Adrenal gland (tissue), 12 donors: ENCODE data around the gene MAVS. TPM values are rescaled to one million over a fixed set of nuclear protein-coding genes. Genes with fewer than 3 reads are reported as not detected.
"Not testable (repeated sequence)": the region's sequence is repeated elsewhere in the genome, so short reads cannot be mapped to it uniquely, and the experiment has no call there.

Experiments used
- DNase-seq, 7 donors: peaks; one replicate each; pipeline ENCODE4 v3.0.0-alpha.2; 2019 to 2020
- H3K27ac ChIP-seq, 5 donors: fragments of 200-600 bp; sonication (generic) in 4 of 5; 1 replicate in 3 of 5; 2 replicates in 2 of 5; pipeline versions ENCODE4 v1.5.1 to v1.8.0; 2016 to 2020; ENCODE audit warnings: mild to moderate bottlenecking in 1 of 5
- H3K27me3 ChIP-seq: fragments of 200-600 bp; 2 replicates; pipeline ENCODE4 v1.8.0; 2021
- H3K36me3 ChIP-seq, 2 donors: fragments of 200-600 bp; replicated peaks in 1 of 2; 1 replicate in 1 of 2; 2 replicates in 1 of 2; pipeline versions ENCODE4 v1.5.1 to v1.8.0; 2018 to 2022
- H3K4me1 ChIP-seq, 2 donors: fragments of 200-600 bp; replicated peaks in 1 of 2; 1 replicate in 1 of 2; 2 replicates in 1 of 2; pipeline versions ENCODE4 v1.5.1 to v1.8.0; 2018 to 2021
- H3K4me3 ChIP-seq, 4 donors: fragments of 200-600 bp; sonication (generic) in 3 of 4; one replicate each; pipeline ENCODE4 v1.5.1; 2016 to 2018
- H3K9me3 ChIP-seq, 3 donors: fragments of 200-600 bp; sonication (generic) in 1 of 3; replicated peaks in 1 of 3; 1 replicate in 2 of 3; 2 replicates in 1 of 3; pipeline versions ENCODE4 v1.5.1 to v1.8.0; 2016 to 2021
- POLR2A ChIP-seq, 2 donors: fragments of 450-650 bp; IDR thresholded peaks; one replicate each; pipeline ENCODE4 v1.6.1; 2017; ENCODE audit warnings: antibody characterized with exemption in 2 of 2, mild to moderate bottlenecking in 2 of 2, moderate library complexity in 1 of 2
- WGBS, 4 donors: extraction: QIAGEN DNeasy Blood & Tissue Kit in 2 of 4; methylation state at CpG; one replicate each; pipeline versions ENCODE4 v1.1.5 to v1.1.7; 2013 to 2017; 5-methylcytosine and 5-hydroxymethylcytosine counted together
- intact Hi-C, 2 donors: fragments of 100-400 bp; cut with DNase I; formaldehyde crosslinking; loops; one replicate each; pipeline versions ENCODE4 v1.14.1 to v1.15.0; 2022 to 2023
- polyA plus RNA-seq, 3 donors: library from polyadenylated mRNA; stranded (reverse); fragments of 200-250 nt in 2 of 3; fragments of 350-450 nt in 1 of 3; fragmentation: Illumina TruSeq in 1 of 3; extraction: RNeasy Lipid Tissue Mini Kit (QIAGEN cat#74804) in 1 of 3; gene quantifications; one replicate each; pipeline ENCODE4 v1.2.3, GENCODE V29; 2013 to 2014
- total RNA-seq, 9 donors: library from RNA; depleted of rRNA in 4 of 9; stranded (reverse); fragments of >200 nt in 4 of 9; fragments of 120-200 nt in 1 of 9; fragmentation: NEBNext Ultra II Directional in 1 of 9; extraction: Animal tissue kit (Norgen Biotek cat#: 25700) in 1 of 9; gene quantifications; one replicate each; pipeline versions ENCODE4 v1.1.0 to v1.2.4, GENCODE V29; 2013 to 2023
- TF ChIP-seq, protein P1 (sequence below), 6 experiments: fragments of 450-650 bp in 4 of 6; fragments of 200-600 bp in 2 of 6; sonication (generic) in 1 of 6; IDR thresholded peaks; 1 replicate in 5 of 6; 2 replicates in 1 of 6; pipeline versions ENCODE4 v1.5.1 to v1.8.0; 2016 to 2021; ENCODE audit warnings: antibody characterized with exemption in 6 of 6, mild to moderate bottlenecking in 2 of 6, moderate library complexity in 1 of 6
- donor health status: healthy with polysubstance abuse.
- donor health status: Bipolar disorder and iron deficiency.
- donor health status: DM: yes; HTN: yes; CAD: no.
- donor health status: DM: no; HTN: no; CAD: no.
- donor health status: DM: no; HTN: no; CAD: no.
- donor health status: DM: yes; HTN: yes; CAD: no.

MAVS gene
- total and polyA plus RNA-seq, 12 donors = 10.0 to 46.7 (median 31.4) TPM

DNA sequence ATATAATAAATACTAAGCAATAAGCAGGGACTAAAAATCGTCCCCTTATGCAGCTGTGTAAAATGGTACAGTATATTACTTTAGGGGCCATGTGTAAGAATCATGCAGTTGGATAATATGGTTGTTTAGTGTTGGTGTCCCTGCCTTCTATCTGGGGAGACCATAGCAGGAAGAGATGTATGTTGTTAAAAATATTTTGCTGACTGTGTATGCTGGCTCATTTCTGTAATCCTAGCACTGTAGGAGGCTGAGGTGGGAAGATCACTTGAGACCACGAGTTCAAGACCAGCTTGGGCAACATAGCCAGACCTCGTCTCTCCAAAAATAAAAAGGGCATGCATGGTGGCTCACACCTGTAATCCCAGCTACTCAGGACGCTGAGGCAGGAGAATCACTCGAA, 48.2 kb downstream of the MAVS start:
- no peak overlapping the region for H3K27ac ChIP-seq
- no peak for DNase-seq

DNA sequence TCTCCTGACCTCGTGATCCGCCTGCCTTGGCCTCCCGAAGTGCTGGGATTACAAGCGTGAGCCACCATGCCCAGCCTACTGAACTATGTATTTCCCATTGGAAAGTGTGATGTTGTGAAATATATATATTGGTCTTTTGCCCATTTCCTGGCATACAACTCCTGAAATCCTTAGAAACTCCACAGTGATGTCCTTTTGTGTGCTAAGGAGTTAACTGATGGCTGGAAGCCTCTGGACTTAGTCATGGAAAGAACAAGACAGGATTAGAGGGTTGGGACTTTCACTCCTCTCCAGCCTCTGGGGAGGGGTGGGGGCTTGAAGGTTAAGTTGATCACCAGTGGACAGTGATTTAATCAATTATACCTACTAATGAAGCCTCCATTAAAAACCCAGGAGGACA, 49.7 kb downstream of the MAVS start:
- intact Hi-C loops = no loop called here
- DNase-seq = peak in 1 of 7 donors; percentile 35
- WGBS, 4 donors = 66 to 87% (median 83%) methylated on average over 4 of the region's 4 CpGs
- TF ChIP-seq POLR2A (IDR thresholded peaks at IDR 0.05) = no peak
- TF ChIP-seq, protein P1, sequence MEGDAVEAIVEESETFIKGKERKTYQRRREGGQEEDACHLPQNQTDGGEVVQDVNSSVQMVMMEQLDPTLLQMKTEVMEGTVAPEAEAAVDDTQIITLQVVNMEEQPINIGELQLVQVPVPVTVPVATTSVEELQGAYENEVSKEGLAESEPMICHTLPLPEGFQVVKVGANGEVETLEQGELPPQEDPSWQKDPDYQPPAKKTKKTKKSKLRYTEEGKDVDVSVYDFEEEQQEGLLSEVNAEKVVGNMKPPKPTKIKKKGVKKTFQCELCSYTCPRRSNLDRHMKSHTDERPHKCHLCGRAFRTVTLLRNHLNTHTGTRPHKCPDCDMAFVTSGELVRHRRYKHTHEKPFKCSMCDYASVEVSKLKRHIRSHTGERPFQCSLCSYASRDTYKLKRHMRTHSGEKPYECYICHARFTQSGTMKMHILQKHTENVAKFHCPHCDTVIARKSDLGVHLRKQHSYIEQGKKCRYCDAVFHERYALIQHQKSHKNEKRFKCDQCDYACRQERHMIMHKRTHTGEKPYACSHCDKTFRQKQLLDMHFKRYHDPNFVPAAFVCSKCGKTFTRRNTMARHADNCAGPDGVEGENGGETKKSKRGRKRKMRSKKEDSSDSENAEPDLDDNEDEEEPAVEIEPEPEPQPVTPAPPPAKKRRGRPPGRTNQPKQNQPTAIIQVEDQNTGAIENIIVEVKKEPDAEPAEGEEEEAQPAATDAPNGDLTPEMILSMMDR (IDR thresholded peaks at IDR 0.05) = no peak
- no peaks in the 10 kb centered on the region for H3K27me3 ChIP-seq
- H3K4me3 ChIP-seq = no peak overlapping the region
- H3K27ac ChIP-seq = peak overlapping the region in 1 of 5 donors; percentile 27
- H3K9me3 ChIP-seq = no peaks in the 10 kb centered on the region
- H3K4me1 ChIP-seq = peaks cover 47 to 68% of the 10 kb centered on the region in 2 donors
- H3K36me3 ChIP-seq = no peaks in the 10 kb centered on the region

More for the DNA sequence above, 48.2 kb downstream of the MAVS start:
- Histone ChIP-seq H3K27me3 (no peaks in the 10 kb centered on the region), H3K4me3 (no peak overlapping the region), H3K4me1 (peaks cover 46 to 70% of the 10 kb centered on the region in 2 donors), H3K9me3 (no peaks in the 10 kb centered on the region), H3K36me3 (no peaks in the 10 kb centered on the region)
- TF ChIP-seq POLR2A (IDR thresholded peaks at IDR 0.05) = no peak
- TF ChIP-seq, protein P1 (IDR thresholded peaks at IDR 0.05) = no peak
- intact Hi-C loops = loop anchor here in 1 of 2 donors (5.0 kb wide), 1 partner anchor 193 kb away; no protein-coding TSS in a partner anchor
- 76 to 92% (median 80%) methylated on average over 5 of the region's 5 CpGs for WGBS, 4 donors

DNA sequence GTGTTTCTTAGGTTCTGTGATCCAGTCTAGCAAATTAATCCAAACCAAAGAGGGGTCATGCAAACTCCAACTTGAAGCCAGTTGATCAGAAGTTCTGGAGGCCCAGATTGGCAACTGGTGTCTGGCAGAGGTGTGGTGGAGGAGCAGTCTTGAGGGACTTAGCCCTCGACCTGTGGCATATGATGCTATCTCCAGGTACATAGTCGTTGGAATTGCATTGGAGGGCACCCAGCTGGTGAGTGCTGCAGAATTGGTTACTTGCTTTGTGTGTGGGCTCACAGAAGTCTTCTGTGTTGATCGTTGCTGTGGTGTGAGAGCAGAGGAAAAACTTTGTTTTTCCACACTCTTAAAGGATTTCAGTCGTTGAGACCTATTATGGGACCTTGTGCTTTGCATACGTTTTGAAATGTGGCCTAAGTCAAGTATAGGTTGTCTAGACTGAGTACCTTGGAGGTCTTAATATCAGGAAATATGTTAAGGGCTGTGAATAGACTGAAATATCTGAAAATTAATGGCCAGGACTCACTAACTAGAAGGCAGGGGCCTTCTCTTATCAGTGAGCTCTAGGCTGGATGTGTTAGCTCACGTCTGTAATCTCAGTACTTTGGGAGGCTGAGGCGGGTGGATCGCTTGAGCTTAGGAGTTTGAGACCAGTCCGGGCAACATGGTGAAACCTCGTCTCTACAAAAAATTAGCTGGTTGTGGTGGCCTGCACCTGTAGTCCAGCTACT, 50.4 kb downstream of the MAVS start:
- TF ChIP-seq POLR2A (IDR thresholded peaks at IDR 0.05) = no peak
- TF ChIP-seq, protein P1 (IDR thresholded peaks at IDR 0.05) = no peak
- Histone ChIP-seq H3K36me3 (no peaks in the 10 kb centered on the region), H3K4me3 (no peak overlapping the region), H3K9me3 (no peaks in the 10 kb centered on the region), H3K4me1 (peaks cover 47 to 64% of the 10 kb centered on the region in 2 donors), H3K27ac (peak overlapping the region in 1 of 5 donors; percentile 27), H3K27me3 (no peaks in the 10 kb centered on the region)
- WGBS, 4 donors = 61 to 76% (median 71%) methylated on average over 10 of the region's 10 CpGs
- peak in 1 of 7 donors; percentile 40 for DNase-seq
- intact Hi-C loops = no loop called here

DNA sequence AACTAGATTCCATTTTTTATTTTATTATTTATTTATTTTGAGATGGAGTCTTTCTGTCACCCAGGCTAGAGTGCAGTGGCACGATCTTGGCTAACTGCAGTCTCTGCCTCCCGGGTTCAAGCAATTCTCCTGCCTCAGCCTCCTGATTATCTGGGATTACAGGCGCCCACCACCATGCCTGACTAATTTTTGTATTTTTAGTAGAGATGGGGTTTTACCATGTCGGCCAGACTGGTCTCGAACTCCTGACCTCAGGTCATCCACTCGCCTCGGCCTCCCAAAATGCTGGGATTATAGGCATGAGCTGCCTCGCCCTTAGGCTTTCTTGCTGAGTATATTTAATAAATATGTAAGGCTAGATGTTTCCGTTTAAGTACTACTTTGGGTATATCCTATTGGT, 51.5 kb downstream of the MAVS start:
- H3K36me3 ChIP-seq, H3K27me3 ChIP-seq, H3K9me3 ChIP-seq, H3K4me3 ChIP-seq, intact Hi-C loops, H3K27ac ChIP-seq: not testable (repeated sequence)
- WGBS, 4 donors = 72 to 80% (median 73%) methylated on average over 9 of the region's 9 CpGs
- peaks cover 49 to 53% of the 10 kb centered on the region in 2 donors for H3K4me1 ChIP-seq
- DNase-seq = peak in 1 of 7 donors; percentile 47

DNA sequence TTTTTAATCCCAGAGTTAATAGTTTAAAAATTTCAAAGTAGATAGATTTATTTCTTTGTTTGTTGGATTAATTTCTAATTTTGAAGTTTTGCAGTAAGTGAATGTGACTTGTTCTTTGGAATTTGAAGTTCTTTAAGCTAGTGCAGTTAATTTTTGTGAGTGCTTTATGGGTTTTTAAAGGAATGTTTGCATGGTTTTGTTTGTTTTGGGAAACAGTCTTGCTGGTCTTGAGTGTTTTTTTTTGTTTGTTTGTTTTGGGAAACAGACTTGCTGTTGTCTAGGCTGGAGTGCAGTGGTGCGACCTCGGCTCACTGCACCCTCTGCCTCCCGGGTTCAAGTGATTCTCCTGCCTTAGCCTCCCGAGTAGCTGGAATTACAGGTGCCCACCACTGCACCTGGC, 52.0 kb downstream of the MAVS start:
- Histone ChIP-seq H3K9me3 (no peaks in the 10 kb centered on the region), H3K4me3 (no peak overlapping the region), H3K4me1 (peaks cover 48 to 49% of the 10 kb centered on the region in 2 donors), H3K36me3 (no peaks in the 10 kb centered on the region), H3K27ac (no peak overlapping the region), H3K27me3 (no peaks in the 10 kb centered on the region)
- intact Hi-C loops = no loop called here
- TF ChIP-seq, protein P1 (IDR thresholded peaks at IDR 0.05) = no peak
- no peak for TF ChIP-seq POLR2A (IDR thresholded peaks at IDR 0.05)
- no peak for DNase-seq
- 62 to 69% (median 66%) methylated on average over 4 of the region's 4 CpGs for WGBS, 4 donors
